Sigmoid colon (tissue), 7 donors: ENCODE measurements around the gene RPAP2. TPM values are rescaled to one million over a fixed set of nuclear protein-coding genes. Genes with fewer than 3 reads are reported as not detected.

Experiments used
- DNase-seq: peaks from one replicate; pipeline ENCODE4 v3.0.0-alpha.2; 2019
- H3K27ac ChIP-seq, 4 donors: fragments of 200-600 bp; sonication (generic); one replicate each; pipeline ENCODE4 v1.5.1; 2016 to 2019; ENCODE audit warnings: mild to moderate bottlenecking in 1 of 4
- H3K27me3 ChIP-seq, 3 donors: fragments of 200-600 bp; sonication (generic); one replicate each; pipeline ENCODE4 v1.5.1; 2019; ENCODE audit warnings: mild to moderate bottlenecking in 1 of 3
- H3K36me3 ChIP-seq, 4 donors: fragments of 200-600 bp; sonication (generic); one replicate each; pipeline ENCODE4 v1.5.1; 2016 to 2019
- H3K4me1 ChIP-seq, 4 donors: fragments of 200-600 bp; sonication (generic); one replicate each; pipeline ENCODE4 v1.5.1; 2017 to 2019
- H3K4me3 ChIP-seq, 4 donors: fragments of 200-600 bp; sonication (generic); one replicate each; pipeline ENCODE4 v1.5.1; 2017 to 2019; ENCODE audit warnings: mild to moderate bottlenecking in 2 of 4, moderate library complexity in 1 of 4
- H3K9me3 ChIP-seq, 4 donors: fragments of 200-600 bp in 3 of 4; sonication (generic) in 3 of 4; one replicate each; pipeline versions ENCODE4 v1.5.1 to v1.6.1; 2013 to 2019
- CTCF ChIP-seq, 4 experiments: fragments of 450-650 bp in 3 of 4; fragments of 200-600 bp in 1 of 4; IDR thresholded peaks; one replicate each; pipeline ENCODE4 v1.5.1; 2016 to 2019; ENCODE audit warnings: antibody characterized with exemption in 4 of 4, mild to moderate bottlenecking in 3 of 4, moderate library complexity in 2 of 4
- EP300 ChIP-seq, 4 donors: sonication (generic); formaldehyde crosslinking; IDR thresholded peaks; one replicate each; pipeline ENCODE4 v1.6.1; 2017; ENCODE audit warnings: antibody characterized with exemption in 4 of 4
- POLR2A ChIP-seq, 2 donors: fragments of 450-650 bp; IDR thresholded peaks; one replicate each; pipeline ENCODE4 v1.6.1; 2016; ENCODE audit warnings: antibody characterized with exemption in 2 of 2, mild to moderate bottlenecking in 2 of 2, moderate library complexity in 2 of 2
- POLR2AphosphoS5 ChIP-seq, 4 donors: sonication (generic); formaldehyde crosslinking; IDR thresholded peaks; one replicate each; pipeline ENCODE4 v1.6.1; 2017; ENCODE audit warnings: antibody characterized with exemption in 4 of 4
- WGBS, 2 donors: extraction: QIAGEN DNeasy Blood & Tissue Kit; methylation state at CpG; one replicate each; pipeline ENCODE4 v1.1.7; 2013; 5-methylcytosine and 5-hydroxymethylcytosine counted together
- intact Hi-C: fragments of 100-400 bp; cut with DNase I; formaldehyde crosslinking; loops from one replicate; pipeline ENCODE4 v1.15.1; 2023
- polyA plus RNA-seq, 3 donors: library from polyadenylated mRNA; stranded (reverse); fragments of 200-250 nt; gene quantifications; one replicate each; pipeline ENCODE4 v1.2.3, GENCODE V29; 2013
- total RNA-seq, 4 donors: library from RNA; depleted of rRNA; stranded (reverse); fragments of >200 nt; gene quantifications; one replicate each; pipeline ENCODE4 v1.1.0, GENCODE V29; 2016
- donor health status: healthy with polysubstance abuse.
- donor health status: Bipolar disorder and iron deficiency.
- donor health status: healthy.

The RPAP2 gene
- total and polyA plus RNA-seq, 7 donors = 3.5 to 21.2 (median 11.1) TPM

- Histone ChIP-seq H3K4me3 (no peak overlapping the region), H3K27me3 (no peaks in the 10 kb centered on the region), H3K36me3 (peaks cover 0 to 42% (median 2%) of the 10 kb centered on the region in 4 donors), H3K27ac (no peak overlapping the region), H3K4me1 (no peaks in the 10 kb centered on the region), H3K9me3 (no peaks in the 10 kb centered on the region)
- intact Hi-C loops = no loop called here
- TF ChIP-seq CTCF (IDR thresholded peaks at IDR 0.05) (no peak), POLR2A (IDR thresholded peaks at IDR 0.05) (no peak), EP300 (IDR thresholded peaks at IDR 0.05) (no peak), POLR2AphosphoS5 (IDR thresholded peaks at IDR 0.05) (no peak)
- WGBS, 2 donors = 69 to 84% methylated on average over 3 of the region's 3 CpGs
- DNase-seq = no peak
Measured at GRCh38 chr1:92317836-92318493, 19.1 kb downstream of the RPAP2 start.

- Histone ChIP-seq H3K36me3 (peaks cover 0 to 63% (median 10%) of the 10 kb centered on the region in 4 donors), H3K27me3 (no peaks in the 10 kb centered on the region), H3K4me3 (no peak overlapping the region), H3K27ac (no peak overlapping the region), H3K4me1 (no peaks in the 10 kb centered on the region), H3K9me3 (peaks cover 0 to 10% (median 4%) of the 10 kb centered on the region in 4 donors)
- intact Hi-C loops = no loop called here
- no peak for TF ChIP-seq POLR2AphosphoS5 (IDR thresholded peaks at IDR 0.05)
- no peak for TF ChIP-seq CTCF (IDR thresholded peaks at IDR 0.05)
- TF ChIP-seq POLR2A (IDR thresholded peaks at IDR 0.05) = no peak
- TF ChIP-seq EP300 (IDR thresholded peaks at IDR 0.05) = no peak
- no peak for DNase-seq
- WGBS, 2 donors = 83 to 93% methylated on average over 7 of the region's 7 CpGs
Measured at GRCh38 chr1:92323473-92324453, 24.9 kb downstream of the RPAP2 start.

- intact Hi-C loops = no loop called here
Measured at GRCh38 chr1:92324784-92325183, 25.9 kb downstream of the RPAP2 start.

GRCh38 chr1:92326681-92327080 lies 27.8 kb downstream of the RPAP2 start:
- Histone ChIP-seq H3K36me3 (peaks cover 0 to 59% (median 11%) of the 10 kb centered on the region in 4 donors), H3K4me3 (no peak overlapping the region), H3K9me3 (peaks cover 0 to 10% (median 4%) of the 10 kb centered on the region in 4 donors), H3K4me1 (no peaks in the 10 kb centered on the region), H3K27ac (no peak overlapping the region), H3K27me3 (no peaks in the 10 kb centered on the region)
- 91 to 95% methylated on average over 1 of the region's 1 CpG for WGBS, 2 donors
- TF ChIP-seq EP300 (IDR thresholded peaks at IDR 0.05) = no peak
- no peak for TF ChIP-seq POLR2A (IDR thresholded peaks at IDR 0.05)
- TF ChIP-seq CTCF (IDR thresholded peaks at IDR 0.05) = no peak
- no peak for TF ChIP-seq POLR2AphosphoS5 (IDR thresholded peaks at IDR 0.05)
- DNase-seq = no peak
- intact Hi-C loops = no loop called here

More at GRCh38 chr1:92324784-92325183, 25.9 kb downstream of the RPAP2 start:
- Histone ChIP-seq H3K4me1 (no peaks in the 10 kb centered on the region), H3K27ac (no peak overlapping the region), H3K4me3 (no peak overlapping the region), H3K9me3 (peaks cover 0 to 10% (median 4%) of the 10 kb centered on the region in 4 donors), H3K36me3 (peaks cover 0 to 73% (median 13%) of the 10 kb centered on the region in 4 donors), H3K27me3 (no peaks in the 10 kb centered on the region)
- TF ChIP-seq EP300 (IDR thresholded peaks at IDR 0.05) (no peak), CTCF (IDR thresholded peaks at IDR 0.05) (no peak), POLR2A (IDR thresholded peaks at IDR 0.05) (no peak), POLR2AphosphoS5 (IDR thresholded peaks at IDR 0.05) (no peak)
- no peak for DNase-seq
